ENCODE measurements around the gene TMEM18.

TMEM18 gene

GRCh38 chr2:633371-633770, 43.8 kb downstream of the TMEM18 start:
- no peak for DNase-seq (ENCODE audit: low spot score)

DNA sequence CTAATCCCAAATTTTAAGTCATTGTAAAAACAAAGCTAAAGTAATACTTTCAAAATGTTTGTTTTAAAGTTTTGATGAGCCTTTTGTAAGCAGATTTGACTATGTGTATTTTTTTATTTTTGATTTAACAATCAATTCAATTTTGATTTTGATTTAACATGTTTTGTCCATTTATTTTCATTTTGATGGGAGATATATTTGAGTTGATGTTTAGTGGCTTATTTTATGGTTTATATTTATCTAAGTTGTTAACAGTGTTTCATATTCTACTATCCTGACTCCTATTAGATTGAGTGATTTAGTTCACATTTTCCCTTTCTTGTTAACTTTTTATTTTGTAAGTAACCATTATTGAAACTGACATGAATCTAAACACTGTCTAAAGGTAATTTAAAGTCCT, 44.7 kb downstream of the TMEM18 start:
- DNase-seq (ENCODE audit: low spot score), result no peak

DNA sequence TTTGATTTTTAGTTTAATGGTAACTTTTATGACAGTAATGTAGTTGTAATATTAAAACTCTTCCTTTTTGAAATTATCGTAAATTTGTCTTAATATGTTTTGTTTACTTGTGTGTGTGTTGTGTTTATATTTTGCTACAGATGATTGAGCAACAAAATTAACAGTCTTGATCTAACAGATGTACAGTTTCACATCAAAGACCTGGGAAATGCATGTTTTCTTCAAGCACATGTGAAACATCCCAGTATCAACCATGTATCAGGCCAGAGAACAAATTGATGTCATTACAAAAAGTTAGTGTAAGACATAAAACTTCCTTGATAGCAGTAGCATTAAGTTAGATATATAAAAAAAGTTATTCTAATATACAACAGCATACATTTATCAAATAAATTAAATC, 45.5 kb downstream of the TMEM18 start:
- DNase-seq (ENCODE audit: low spot score), result no peak

DNA sequence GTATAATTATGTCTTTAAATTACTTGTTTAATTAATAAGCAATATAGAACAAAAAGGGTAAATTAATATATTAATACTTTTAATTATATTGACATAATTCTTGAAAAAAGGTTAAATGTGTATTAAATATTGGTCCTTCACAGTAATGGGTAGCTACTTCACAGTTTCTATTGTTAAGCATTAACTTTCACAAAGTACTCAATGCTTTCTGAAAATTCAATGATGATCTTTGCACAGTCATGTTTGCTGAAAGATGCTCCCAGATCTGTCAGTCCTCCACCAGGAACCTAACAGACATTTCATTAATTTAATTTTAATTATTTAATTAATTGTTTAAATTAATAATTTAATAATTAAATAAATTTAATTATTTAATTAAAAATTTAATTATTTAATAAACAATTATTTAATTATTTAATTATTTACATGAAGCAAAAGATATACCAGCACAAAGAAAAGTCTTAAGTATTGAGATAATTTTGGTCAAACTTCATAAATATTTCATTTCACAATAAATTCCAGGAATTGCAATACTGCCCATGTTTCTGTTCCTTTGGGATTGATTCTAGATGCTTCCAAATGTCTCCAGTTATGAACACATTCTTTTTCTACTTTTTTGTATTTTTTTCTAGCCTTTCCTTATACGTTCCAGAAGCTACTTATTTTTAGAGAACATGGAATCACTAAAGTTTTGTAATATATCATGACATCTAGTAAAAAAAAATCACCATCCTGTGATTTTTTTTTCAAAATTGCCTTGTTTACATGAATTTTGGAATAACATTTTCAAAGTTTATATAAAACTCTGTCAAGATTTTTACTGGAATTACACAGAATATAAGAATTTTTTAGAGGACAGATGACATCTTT, 46.5 kb downstream of the TMEM18 start:
- DNase-seq (ENCODE audit: low spot score), result no peak

DNA sequence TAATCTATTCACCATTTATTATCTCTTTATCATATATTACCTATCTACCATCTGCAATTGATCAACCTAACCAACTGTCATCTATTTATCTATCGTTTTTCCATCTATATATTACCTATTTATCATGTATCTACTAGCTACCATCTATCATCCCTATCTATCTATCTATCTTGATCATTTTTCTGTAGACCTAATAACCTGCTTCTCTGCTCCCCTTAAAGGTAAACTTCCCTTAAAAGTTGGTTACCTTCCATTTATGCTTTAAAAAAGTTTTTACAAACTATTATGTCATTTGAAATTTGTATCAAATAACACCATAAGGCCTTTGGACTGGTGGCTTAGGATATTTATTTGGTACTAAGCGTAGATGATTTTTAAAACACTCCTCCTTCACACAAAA, 47.2 kb downstream of the TMEM18 start:
- no peak for DNase-seq (ENCODE audit: low spot score)

DNA sequence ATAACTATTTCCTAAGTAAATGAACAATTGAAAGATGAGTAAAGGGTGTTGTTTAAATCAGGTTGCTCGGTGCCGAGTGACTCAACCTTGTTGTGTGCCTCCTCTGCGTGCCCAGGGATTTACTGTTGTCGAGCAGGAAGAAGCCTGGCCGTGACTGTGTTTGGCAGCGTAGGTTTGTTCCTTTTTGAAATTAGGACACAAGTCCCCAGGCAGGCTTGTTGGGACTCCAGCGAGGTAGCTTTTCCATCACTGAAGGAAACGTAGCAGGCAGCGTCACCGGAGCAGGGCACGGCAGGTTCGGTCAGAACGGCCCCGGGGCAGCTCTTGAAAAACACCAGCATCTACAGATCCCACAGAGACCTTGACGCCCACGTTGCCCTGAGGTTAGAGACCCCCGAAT, 48.6 kb downstream of the TMEM18 start:
- DNase-seq (ENCODE audit: low spot score), result no peak

DNA sequence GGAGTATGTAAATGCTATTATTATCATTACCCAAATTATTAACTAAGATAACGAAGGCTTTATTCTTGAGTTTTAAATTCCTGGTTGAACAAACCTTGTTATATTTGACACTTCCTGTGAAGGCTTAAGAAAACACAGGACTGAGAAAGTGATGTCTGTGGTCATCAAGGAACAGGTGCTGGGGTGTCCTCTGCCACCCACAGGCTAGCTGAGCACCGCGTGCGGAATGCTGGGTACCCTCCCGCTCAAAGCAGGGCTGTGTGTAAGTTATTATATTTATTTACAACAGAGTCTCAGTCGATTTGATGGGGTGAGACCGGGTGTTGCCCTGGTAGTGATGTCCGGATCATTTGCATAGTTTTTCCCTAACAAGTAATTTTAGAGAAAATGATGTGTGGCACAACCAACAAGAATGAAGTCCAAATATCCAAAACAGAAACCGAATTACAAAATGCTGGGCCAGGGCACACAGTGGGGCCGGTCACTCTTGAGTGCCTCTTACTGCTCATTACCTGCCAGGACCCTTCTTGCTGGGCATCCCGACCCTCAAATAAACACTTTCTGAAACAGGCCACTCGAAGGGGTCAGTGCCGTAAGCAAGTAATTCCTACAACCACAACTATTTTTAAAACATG, 49.2 kb downstream of the TMEM18 start:
- no peak for DNase-seq (ENCODE audit: low spot score)

DNA sequence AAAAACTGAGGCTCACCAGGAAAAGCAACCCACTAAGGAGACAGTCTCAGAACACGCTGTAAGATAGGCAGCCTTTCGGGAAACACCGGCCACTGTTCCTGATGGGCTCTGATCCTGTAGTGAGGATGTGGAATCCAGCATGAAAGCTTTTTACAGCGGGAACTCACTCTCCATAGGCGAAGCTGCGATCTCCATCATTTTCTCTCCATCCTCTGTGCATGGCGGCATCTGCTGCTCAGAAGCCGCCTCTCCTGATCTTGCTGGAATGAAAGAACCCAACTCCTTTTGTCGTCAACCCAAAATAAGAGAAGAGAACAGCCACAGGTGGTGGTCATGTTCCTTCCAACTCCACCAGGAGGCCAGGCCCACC, 49.9 kb downstream of the TMEM18 start:
- DNase-seq (ENCODE audit: low spot score), result no peak

DNA sequence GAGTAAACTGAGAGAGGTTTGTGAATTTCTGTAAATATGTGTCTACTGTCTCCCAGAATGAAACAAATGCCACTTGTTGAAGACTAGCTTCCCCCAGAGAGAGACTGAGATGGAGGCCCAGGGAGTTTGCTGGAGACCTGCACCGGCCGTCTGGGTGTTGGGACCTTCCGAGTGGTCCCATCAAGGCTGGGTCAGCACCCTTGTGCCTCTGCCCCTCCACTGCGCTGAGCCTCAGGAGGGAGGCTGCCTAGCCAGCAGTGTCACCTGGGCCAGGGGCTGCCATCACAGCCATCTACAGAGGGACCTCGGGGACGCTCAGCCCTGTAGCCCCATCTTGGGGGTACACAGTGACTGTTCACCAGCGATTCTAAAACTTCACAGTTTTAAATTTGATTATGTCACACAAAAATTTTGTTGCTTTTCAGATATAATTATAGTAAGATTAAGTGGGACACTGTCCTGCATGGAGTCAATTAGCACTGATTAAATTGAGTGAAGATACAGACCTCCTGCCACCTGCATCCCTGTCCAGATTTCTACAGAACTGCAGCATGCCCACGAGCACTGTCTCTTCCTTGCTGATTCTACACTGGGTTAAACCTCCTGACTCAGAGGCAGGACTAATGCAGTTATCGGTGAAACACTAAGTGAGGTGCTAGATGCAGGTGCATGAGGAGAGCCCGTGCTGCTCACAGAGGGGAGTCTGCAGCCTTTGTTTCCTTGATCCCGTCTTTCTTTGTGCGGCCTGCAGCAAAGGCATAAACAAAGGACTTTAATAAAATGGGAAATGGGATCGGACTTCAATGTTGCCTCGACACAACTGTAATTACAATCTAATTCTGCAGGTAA, 50.5 kb downstream of the TMEM18 start:
- DNase-seq (ENCODE audit: low spot score), result no peak

DNA sequence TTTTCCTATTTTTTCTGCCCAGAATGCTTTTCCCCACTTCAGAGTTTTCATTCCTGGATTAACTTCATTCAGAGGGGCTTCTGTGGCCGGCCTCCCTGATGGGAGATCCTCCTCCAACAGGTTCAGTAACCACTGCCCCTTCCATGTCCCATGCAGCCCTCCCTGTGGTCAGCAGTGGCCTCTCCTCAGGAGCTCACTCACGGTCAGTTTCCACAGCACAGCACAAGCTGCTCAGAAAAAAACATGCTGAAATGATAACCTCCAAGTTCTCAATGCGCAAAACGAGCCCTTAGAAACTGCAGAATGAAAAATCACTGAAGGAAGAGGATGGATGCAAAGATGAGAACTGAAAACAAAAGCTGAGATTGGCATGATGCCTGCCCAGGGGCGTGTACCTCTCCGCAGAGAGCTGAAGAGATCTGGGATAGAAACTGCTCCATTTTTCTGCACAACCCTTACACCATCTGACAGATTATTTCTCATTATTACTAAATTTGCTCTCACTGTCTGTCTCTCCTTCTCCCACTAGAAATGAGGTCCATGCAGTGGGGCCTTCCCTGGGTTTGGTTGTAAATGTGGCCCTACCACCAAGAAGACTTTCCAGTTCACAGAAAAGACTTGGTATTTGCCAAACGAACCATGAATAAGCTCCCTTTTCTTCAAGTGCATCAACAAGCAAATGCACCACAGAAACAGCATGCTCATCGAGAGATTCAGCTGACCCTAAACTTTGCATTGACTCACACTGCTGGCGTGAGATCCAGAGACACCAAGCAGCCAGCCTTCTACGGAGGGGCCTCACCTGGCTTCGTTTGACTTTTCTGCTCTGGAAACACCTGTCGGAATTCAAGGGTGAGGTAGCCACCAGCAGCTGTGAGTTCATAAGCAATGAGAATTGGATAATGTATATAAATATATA, 51.5 kb downstream of the TMEM18 start:
- no peak for DNase-seq (ENCODE audit: low spot score)

DNA sequence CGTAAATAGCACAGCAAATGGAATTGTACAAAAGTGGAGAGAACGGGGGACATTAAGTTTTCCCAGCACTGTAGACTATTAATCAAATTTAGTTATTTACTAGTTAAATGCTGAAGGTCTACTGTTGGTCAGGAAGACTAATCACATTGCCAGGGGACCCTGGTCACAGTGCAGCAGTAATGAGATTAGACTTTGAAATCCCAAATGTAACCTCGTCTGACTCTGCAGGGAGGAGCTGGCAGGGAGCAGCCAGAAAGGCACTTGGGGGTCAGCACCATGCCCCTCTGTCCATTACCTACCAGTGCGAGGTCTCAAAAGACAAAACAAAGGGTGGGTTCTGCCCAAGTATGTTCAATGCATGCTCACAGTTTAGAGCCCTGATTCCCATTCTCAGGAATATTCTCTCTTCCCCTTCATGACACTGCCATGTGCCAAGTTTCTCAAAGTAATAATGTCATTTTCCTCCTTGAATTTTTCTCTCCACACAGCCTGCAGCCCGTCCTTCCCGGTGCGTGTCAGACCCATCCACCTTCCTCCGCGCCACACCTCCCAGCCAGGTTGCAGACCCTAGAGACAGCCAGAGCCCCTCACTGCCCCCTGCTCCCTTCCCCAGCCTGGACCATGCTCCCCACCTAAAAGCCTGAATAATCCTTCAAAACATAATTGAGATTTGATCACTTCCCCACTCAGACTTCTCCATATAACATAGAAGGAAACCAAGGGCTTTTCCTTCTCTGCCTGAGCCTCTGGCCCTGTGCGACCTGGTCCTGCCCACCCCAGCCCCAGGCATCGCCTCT, 52.5 kb downstream of the TMEM18 start:
- no peak for DNase-seq (ENCODE audit: low spot score)

- no peak for DNase-seq (ENCODE audit: low spot score)
These were observed 53.1 kb downstream of the TMEM18 start for GRCh38 chr2:624096-624495.

GRCh38 chr2:623130-623922, 53.9 kb downstream of the TMEM18 start:
- no peak for DNase-seq (ENCODE audit: low spot score)

DNA sequence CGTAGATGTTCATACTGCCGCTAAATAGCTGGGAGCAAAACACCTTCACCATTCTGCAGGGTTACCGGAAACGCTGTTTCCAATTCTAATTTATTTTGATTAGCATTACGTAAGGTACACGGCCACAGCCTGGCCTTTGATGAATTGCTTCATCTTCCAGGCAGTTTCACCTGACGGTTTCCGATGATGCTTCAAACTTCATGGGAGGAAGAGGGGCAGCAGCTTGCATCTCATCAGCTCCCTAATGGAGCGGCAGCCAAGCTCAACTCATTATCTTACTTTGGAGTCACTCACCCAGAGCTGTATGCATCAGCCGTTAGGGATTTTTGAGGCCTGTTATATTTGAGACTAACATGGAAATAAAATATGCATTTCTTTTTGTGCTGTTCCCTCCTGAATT, 54.8 kb downstream of the TMEM18 start:
- no peak for DNase-seq (ENCODE audit: low spot score)

- DNase-seq (ENCODE audit: low spot score), result no peak
These were observed 55.7 kb downstream of the TMEM18 start for GRCh38 chr2:621303-622099.

GRCh38 chr2:620471-621302, 56.5 kb downstream of the TMEM18 start:
- no peak for DNase-seq (ENCODE audit: low spot score)

DNA sequence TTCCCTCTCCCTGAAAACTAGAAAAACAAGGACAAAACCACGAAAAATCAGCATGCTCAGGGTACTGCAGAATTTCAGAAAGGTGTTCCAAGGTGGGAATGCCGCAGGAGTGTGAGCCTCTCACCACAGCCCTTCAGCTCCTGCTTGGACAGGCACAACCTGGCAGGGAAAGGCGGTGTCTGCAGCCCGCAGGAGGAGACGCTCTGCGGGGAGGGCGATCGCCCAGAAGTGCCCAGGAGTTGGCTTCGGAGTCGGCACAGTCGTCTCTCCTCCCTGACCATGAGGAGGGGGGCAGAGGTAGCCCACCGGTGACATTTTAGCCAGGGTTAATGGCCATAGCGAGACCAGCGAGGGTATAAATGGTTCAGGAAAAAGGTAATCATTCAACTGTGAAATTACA, 57.2 kb downstream of the TMEM18 start:
- DNase-seq (ENCODE audit: low spot score), result no peak

DNA sequence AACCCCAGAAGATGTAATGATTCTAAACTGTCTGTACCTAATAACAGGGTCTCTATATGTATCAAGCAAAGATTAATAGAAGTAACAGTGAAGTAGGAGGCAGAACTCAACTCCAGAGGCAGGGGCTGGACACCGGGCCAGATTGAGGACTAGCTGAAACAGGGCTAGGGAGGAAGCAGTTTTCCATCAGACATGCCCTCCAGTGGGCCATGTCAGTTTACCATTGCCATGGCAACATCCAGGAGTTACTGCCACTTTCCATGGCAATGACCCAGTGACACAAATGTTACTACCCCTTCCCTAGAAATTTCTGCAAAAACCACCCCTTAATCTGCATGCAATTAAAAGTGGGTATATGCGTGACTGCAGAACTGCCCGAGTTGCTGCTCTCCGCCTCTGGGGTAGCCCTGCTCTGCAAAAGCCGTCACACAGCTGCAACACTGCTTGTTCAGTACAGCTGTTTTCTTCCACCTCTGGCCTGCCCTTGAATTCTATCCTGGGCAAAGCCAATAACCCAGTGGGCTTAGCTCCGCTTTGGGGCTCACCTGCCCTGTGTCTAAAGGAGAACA, 58.7 kb downstream of the TMEM18 start:
- no peak for DNase-seq (ENCODE audit: low spot score)

All from pons (tissue), 1 donor.